Mesenchymal stem cell (in vitro differentiated cells and primary cell): ENCODE data around the gene SNTG2.
"Not testable (repeated sequence)": the region's sequence is repeated elsewhere in the genome, so short reads cannot be mapped to it uniquely, and the experiment has no call there.

Source experiments
- DNase-seq: peaks from one replicate; pipeline ENCODE4 v3.0.0-alpha.2; 2013
- H2AFZ ChIP-seq: one replicate; pipeline ENCODE4 v1.6.1; 2013; ENCODE audit warnings: low read depth, mild to moderate bottlenecking, control low read depth, inconsistent platforms, low read length, moderate library complexity
- H2AK5ac ChIP-seq: 2 replicates; pipeline ENCODE4 v1.6.1; 2013; ENCODE audit warnings: low read length, moderate library complexity, mild to moderate bottlenecking, inconsistent platforms; ENCODE audit not compliant: severe bottlenecking
- H2BK120ac ChIP-seq: one replicate; pipeline ENCODE4 v1.6.1; 2013; ENCODE audit warnings: low read depth, mild to moderate bottlenecking, inconsistent platforms, low read length, moderate library complexity
- H2BK12ac ChIP-seq, 2 experiments: one replicate each; pipeline ENCODE4 v1.6.1; 2013; ENCODE audit warnings: inconsistent platforms in 2 of 2, low read length in 2 of 2, mild to moderate bottlenecking in 2 of 2, moderate library complexity in 2 of 2, control low read depth in 1 of 2
- H2BK15ac ChIP-seq: one replicate; pipeline ENCODE4 v1.6.1; 2013; ENCODE audit warnings: mild to moderate bottlenecking, low read depth, inconsistent platforms; ENCODE audit not compliant: poor library complexity, severe bottlenecking
- H2BK5ac ChIP-seq: 2 replicates; pipeline ENCODE4 v1.6.1; 2013; ENCODE audit warnings: low read depth, mild to moderate bottlenecking, low read length, control low read depth, inconsistent platforms; ENCODE audit not compliant: poor library complexity, severe bottlenecking
- H3K14ac ChIP-seq, 2 experiments: one replicate each; pipeline ENCODE4 v1.6.1; 2013; ENCODE audit warnings: inconsistent platforms in 2 of 2, low read length in 2 of 2, control low read depth in 1 of 2, mild to moderate bottlenecking in 1 of 2, moderate library complexity in 1 of 2
- H3K18ac ChIP-seq, 2 experiments: one replicate each; pipeline ENCODE4 v1.6.1; 2013; ENCODE audit warnings: inconsistent platforms in 2 of 2, low read length in 2 of 2, control low read depth in 1 of 2, low read depth in 1 of 2, mild to moderate bottlenecking in 1 of 2
- H3K23ac ChIP-seq, 2 experiments: one replicate each; pipeline ENCODE4 v1.6.1; 2013; ENCODE audit warnings: inconsistent platforms in 2 of 2, low read length in 2 of 2, mild to moderate bottlenecking in 2 of 2, moderate library complexity in 2 of 2, control low read depth in 1 of 2
- H3K27ac ChIP-seq: 2 replicates; pipeline ENCODE4 v1.5.1; 2013; ENCODE audit warnings: mild to moderate bottlenecking, moderate library complexity, low read length, control low read depth, inconsistent platforms; ENCODE audit not compliant: poor library complexity, severe bottlenecking
- H3K27me3 ChIP-seq, 2 experiments: 2 replicates each; pipeline versions ENCODE4 v1.6.1 to v1.7.0; 2013; ENCODE audit warnings: low read length in 2 of 2, mild to moderate bottlenecking in 2 of 2, moderate library complexity in 2 of 2, control low read depth in 1 of 2, inconsistent platforms in 1 of 2; ENCODE audit not compliant: control insufficient read depth in 1 of 2, insufficient read depth in 1 of 2
- H3K36me3 ChIP-seq, 2 experiments: 2 replicates each; pipeline versions ENCODE4 v1.6.1 to v1.7.0; 2013; ENCODE audit warnings: low read length in 2 of 2, control low read depth in 1 of 2, inconsistent platforms in 1 of 2, low read depth in 1 of 2, mild to moderate bottlenecking in 1 of 2; ENCODE audit not compliant: insufficient read depth in 2 of 2, control insufficient read depth in 1 of 2
- H3K4ac ChIP-seq, 2 experiments: one replicate each; pipeline ENCODE4 v1.6.1; 2013; ENCODE audit warnings: inconsistent platforms in 2 of 2, low read length in 2 of 2, mild to moderate bottlenecking in 2 of 2, moderate library complexity in 2 of 2, control low read depth in 1 of 2, low read depth in 1 of 2
- H3K4me1 ChIP-seq: 2 replicates; pipeline ENCODE4 v1.6.1; 2013; ENCODE audit warnings: low read depth, low read length, control low read depth; ENCODE audit not compliant: control insufficient read depth, insufficient read depth
- H3K4me2 ChIP-seq: 2 replicates; pipeline ENCODE4 v1.6.1; 2013; ENCODE audit warnings: low read length, mild to moderate bottlenecking, inconsistent platforms; ENCODE audit not compliant: poor library complexity, severe bottlenecking
- H3K4me3 ChIP-seq, 2 experiments: 2 replicates each; pipeline versions ENCODE4 v1.5.1 to v1.7.0; 2013; ENCODE audit warnings: low read length in 2 of 2, mild to moderate bottlenecking in 2 of 2, control low read depth in 1 of 2, low read depth in 1 of 2; ENCODE audit not compliant: insufficient read depth in 1 of 2
- H3K79me1 ChIP-seq: replicated peaks from 2 replicates; pipeline ENCODE4 v1.6.1; 2013; ENCODE audit warnings: mild to moderate bottlenecking, control low read depth, low read length, inconsistent platforms; ENCODE audit not compliant: poor library complexity, severe bottlenecking
- H3K9ac ChIP-seq: 2 replicates; pipeline ENCODE4 v1.7.0; 2013; ENCODE audit warnings: mild to moderate bottlenecking, low read length, moderate library complexity
- H3K9me3 ChIP-seq: 2 replicates; pipeline ENCODE4 v1.7.0; 2013; ENCODE audit warnings: mild to moderate bottlenecking, low read length; ENCODE audit not compliant: control insufficient read depth
- H4K8ac ChIP-seq: one replicate; pipeline ENCODE4 v1.6.1; 2013; ENCODE audit warnings: inconsistent platforms, mild to moderate bottlenecking, low read length, moderate library complexity
- H4K91ac ChIP-seq: one replicate; pipeline ENCODE4 v1.6.1; 2013; ENCODE audit warnings: mild to moderate bottlenecking, low read length, inconsistent platforms
- WGBS: methylation state at CpG from one replicate; pipeline ENCODE4 v1.1.7; 2013; ENCODE audit warnings: mixed read lengths; 5-methylcytosine and 5-hydroxymethylcytosine counted together

The SNTG2 gene

DNA sequence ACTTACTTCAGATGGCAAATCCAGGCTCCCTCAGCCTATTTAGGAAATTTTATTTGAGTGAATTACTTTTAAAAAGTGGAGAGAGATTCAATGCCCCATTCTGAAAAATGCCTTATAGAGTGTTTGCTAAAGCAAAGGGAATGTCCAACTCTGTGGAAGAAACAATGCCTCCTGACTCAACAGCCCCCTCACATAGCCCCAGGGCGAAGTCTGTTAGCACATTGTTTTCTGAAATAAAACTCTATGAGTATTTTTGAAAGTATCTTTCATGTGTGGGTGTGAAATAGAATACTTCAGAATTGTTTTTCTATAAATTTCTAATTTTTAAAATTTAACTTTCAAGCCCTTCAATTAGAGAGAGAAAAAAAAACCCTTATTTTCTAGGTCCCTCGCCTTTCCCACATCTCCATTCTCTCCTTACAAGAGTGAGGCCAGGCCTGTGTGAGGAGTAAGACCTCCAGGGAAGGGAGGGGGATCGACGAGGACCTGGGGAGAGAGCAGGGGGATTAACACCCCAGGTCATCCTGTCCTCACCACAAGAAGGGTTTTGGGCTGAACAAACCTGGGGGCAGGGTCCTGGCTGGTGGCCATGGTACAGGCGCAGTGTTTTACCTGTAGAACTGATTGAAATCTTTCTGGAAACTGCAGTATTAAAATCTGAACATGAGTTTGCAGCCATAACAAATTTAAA, 141.4 kb downstream of the SNTG2 start:
- no peak overlapping the region for H2AK5ac ChIP-seq
- no peak for DNase-seq
- H3K9me3 ChIP-seq: no peaks in the 10 kb centered on the region
- H3K4ac ChIP-seq: no peak overlapping the region
- H2BK5ac ChIP-seq: no peak overlapping the region
- no peak overlapping the region for H2BK12ac ChIP-seq
- H3K27ac ChIP-seq: no peak overlapping the region
- H4K91ac ChIP-seq: no peak overlapping the region
- H3K4me3 ChIP-seq: no peak overlapping the region
- no peak overlapping the region for H3K4me2 ChIP-seq
- H2AFZ ChIP-seq: no peak overlapping the region
- peaks cover 4% of the 10 kb centered on the region for H3K4me1 ChIP-seq
- no peaks in the 10 kb centered on the region for H3K79me1 ChIP-seq
- H2BK15ac ChIP-seq: no peak overlapping the region
- H4K8ac ChIP-seq: no peak overlapping the region
- peaks cover 0 to 7% of the 10 kb centered on the region in 2 experiments for H3K27me3 ChIP-seq
- H3K23ac ChIP-seq: no peak overlapping the region
- no peak overlapping the region for H3K18ac ChIP-seq
- 80% methylated on average over 1 of the region's 5 CpGs for WGBS
- H3K36me3 ChIP-seq: peaks cover 0 to 11% of the 10 kb centered on the region in 2 experiments
- no peak overlapping the region for H3K9ac ChIP-seq
- H2BK120ac ChIP-seq: no peak overlapping the region
- no peak overlapping the region for H3K14ac ChIP-seq

DNA sequence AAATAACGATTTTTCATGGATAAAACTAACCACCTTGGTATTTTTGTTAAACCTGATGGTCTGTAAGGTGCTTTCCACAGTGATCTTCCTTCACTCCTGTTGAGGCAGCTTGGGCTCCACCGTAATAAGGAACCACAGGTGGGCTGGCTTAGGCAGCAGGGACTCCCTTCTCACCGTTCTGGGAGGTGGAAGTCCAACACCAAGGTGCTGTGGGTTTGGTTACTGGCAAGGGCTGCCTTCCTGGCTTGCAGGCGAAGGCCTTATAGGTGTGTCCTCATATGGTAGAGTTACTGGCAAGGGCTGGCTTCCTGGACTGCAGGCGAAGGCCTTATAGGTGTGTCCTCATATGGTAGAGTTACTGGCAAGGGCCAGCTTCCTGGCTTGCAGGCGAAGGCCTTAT, 143.0 kb downstream of the SNTG2 start:
- not testable (repeated sequence) for H2BK5ac ChIP-seq, H2BK12ac ChIP-seq, H3K4me3 ChIP-seq, H2AFZ ChIP-seq, H3K9me3 ChIP-seq, H3K4me2 ChIP-seq, H3K18ac ChIP-seq, H3K27me3 ChIP-seq, H2AK5ac ChIP-seq, H3K4me1 ChIP-seq, H3K23ac ChIP-seq, H4K91ac ChIP-seq, H3K79me1 ChIP-seq, H3K14ac ChIP-seq, H3K27ac ChIP-seq, H4K8ac ChIP-seq, H3K4ac ChIP-seq, H3K9ac ChIP-seq, H2BK120ac ChIP-seq, DNase-seq, H2BK15ac ChIP-seq
- H3K36me3 ChIP-seq: peaks cover 0 to 11% of the 10 kb centered on the region in 2 experiments
- 62% methylated on average over 4 of the region's 6 CpGs for whole genome bisulfite sequencing

DNA sequence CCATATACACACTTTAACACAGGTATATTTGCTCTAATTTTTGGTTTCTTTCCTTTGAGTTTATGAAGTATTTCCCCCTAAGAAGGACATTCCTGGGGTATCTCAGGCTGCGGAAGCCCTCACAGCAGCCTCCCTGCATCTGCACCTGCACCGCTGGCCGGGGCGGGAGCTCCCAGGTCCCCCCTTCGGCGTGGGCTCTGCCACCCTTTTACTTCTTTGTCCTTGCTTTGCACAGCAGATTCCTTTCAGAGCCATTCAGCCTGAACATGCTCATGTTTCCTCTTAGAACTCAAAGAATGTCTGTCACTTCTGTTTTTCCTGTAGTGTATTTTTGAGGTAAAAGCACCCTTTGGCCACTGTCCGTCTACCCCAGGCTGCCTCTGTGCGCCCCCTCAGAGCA, 146.5 kb downstream of the SNTG2 start:
- H2AK5ac ChIP-seq: no peak overlapping the region
- H2AFZ ChIP-seq: no peak overlapping the region
- no peak overlapping the region for H3K4ac ChIP-seq
- H3K4me3 ChIP-seq: no peak overlapping the region
- H3K4me1 ChIP-seq: no peaks in the 10 kb centered on the region
- H2BK12ac ChIP-seq: no peak overlapping the region
- 78% methylated on average over 8 of the region's 8 CpGs for WGBS
- H2BK5ac ChIP-seq: no peak overlapping the region
- H3K4me2 ChIP-seq: no peak overlapping the region
- no peak overlapping the region for H4K8ac ChIP-seq
- no peak overlapping the region for H3K27ac ChIP-seq
- no peak overlapping the region for H3K9ac ChIP-seq
- H3K79me1 ChIP-seq: no peaks in the 10 kb centered on the region
- H3K23ac ChIP-seq: no peak overlapping the region
- no peak overlapping the region for H2BK15ac ChIP-seq
- DNase-seq: no peak
- H2BK120ac ChIP-seq: no peak overlapping the region
- peaks cover 0 to 2% of the 10 kb centered on the region in 2 experiments for H3K36me3 ChIP-seq
- H4K91ac ChIP-seq: no peak overlapping the region
- H3K27me3 ChIP-seq: peaks cover 0 to 9% of the 10 kb centered on the region in 2 experiments
- H3K18ac ChIP-seq: no peak overlapping the region
- no peaks in the 10 kb centered on the region for H3K9me3 ChIP-seq
- no peak overlapping the region for H3K14ac ChIP-seq

DNA sequence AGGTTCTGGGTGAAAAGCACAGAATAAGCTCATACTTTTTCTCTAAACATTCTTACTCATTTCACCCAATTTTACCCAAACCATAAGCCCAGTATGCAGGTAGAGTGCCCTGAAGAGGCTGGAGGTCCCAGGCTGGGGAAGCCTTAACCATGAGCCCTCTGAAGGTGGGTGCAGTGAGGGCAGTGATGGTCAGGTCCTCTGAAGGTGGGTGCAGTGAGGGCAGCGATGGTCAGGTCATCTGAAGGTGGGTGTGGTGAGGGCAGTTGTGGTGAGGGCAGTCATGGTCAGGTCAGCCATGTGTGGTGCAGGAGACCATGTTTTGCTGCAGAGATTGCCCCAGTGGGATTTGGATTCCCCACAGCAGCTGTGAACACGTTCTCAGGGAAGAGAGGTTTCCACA, 148.8 kb downstream of the SNTG2 start:
- peaks cover 0 to 9% of the 10 kb centered on the region in 2 experiments for H3K27me3 ChIP-seq
- no peak overlapping the region for H3K4me2 ChIP-seq
- no peak overlapping the region for H3K4me3 ChIP-seq
- H3K27ac ChIP-seq: no peak overlapping the region
- H3K4me1 ChIP-seq: no peaks in the 10 kb centered on the region
- H2BK5ac ChIP-seq: no peak overlapping the region
- H2AFZ ChIP-seq: no peak overlapping the region
- no peaks in the 10 kb centered on the region for H3K79me1 ChIP-seq
- no peak overlapping the region for H4K91ac ChIP-seq
- H3K23ac ChIP-seq: no peak overlapping the region
- H2AK5ac ChIP-seq: no peak overlapping the region
- no peak overlapping the region for H4K8ac ChIP-seq
- H3K9ac ChIP-seq: no peak overlapping the region
- DNase-seq: no peak
- H3K14ac ChIP-seq: no peak overlapping the region
- no peaks in the 10 kb centered on the region for H3K9me3 ChIP-seq
- no peak overlapping the region for H2BK120ac ChIP-seq
- no peak overlapping the region for H2BK12ac ChIP-seq
- H3K18ac ChIP-seq: no peak overlapping the region
- H3K4ac ChIP-seq: no peak overlapping the region
- H3K36me3 ChIP-seq: peaks cover 0 to 2% of the 10 kb centered on the region in 2 experiments
- WGBS: 47% methylated on average over 2 of the region's 2 CpGs
- no peak overlapping the region for H2BK15ac ChIP-seq
